PC-9 (cell line): Measurements from ENCODE around the gene ZNF564. TPM values are rescaled to one million over a fixed set of nuclear protein-coding genes. Genes with fewer than 3 reads are reported as not detected.
"Not testable (repeated sequence)": the region's sequence is repeated elsewhere in the genome, so short reads cannot be mapped to it uniquely, and the experiment has no call there.

Experiments
- BruUV-seq: library from RNA; stranded (reverse); fragments of 400-500 nt; replicated peaks from 2 replicates; lab custom pipeline; 2021; lab: Mats Ljungman, UMichigan
- CTCF ChIA-PET: fragments of 300-600 bp; sonication (Branson Sonifier 250); formaldehyde crosslinking; loops from one replicate; lab custom pipeline; 2022; ENCODE audit warnings: antibody characterized with exemption; lab: Charles Lee
- POLR2A ChIA-PET: fragments of 300-600 bp; sonication (Branson Sonifier 250); formaldehyde crosslinking; loops from one replicate; lab custom pipeline; 2022; ENCODE audit warnings: antibody characterized with exemption; ENCODE audit not compliant: unreplicated experiment; lab: Charles Lee
- DNase-seq, 2 experiments: peaks; one replicate each; pipeline versions ENCODE4 v3.0.0 to v3.0.0-alpha.2; 2015 to 2022; ENCODE audit warnings: mixed read lengths in 1 of 2
- H2AFZ ChIP-seq: fragments of 200-600 bp; sonication (generic); 2 replicates; pipeline ENCODE4 v1.8.1; 2017; ENCODE audit warnings: antibody characterized with exemption
- H3F3A ChIP-seq: fragments of 200-600 bp; sonication (generic); 2 replicates; pipeline ENCODE4 v1.8.1; 2017; ENCODE audit warnings: antibody characterized with exemption, mild to moderate bottlenecking, low read depth; ENCODE audit not compliant: insufficient read depth
- H3K27ac ChIP-seq: fragments of 200-600 bp; sonication (generic); 2 replicates; pipeline ENCODE4 v1.6.1; 2016; ENCODE audit warnings: mixed run types
- H3K27me3 ChIP-seq: fragments of 200-600 bp; sonication (generic); 2 replicates; pipeline ENCODE4 v1.6.1; 2016; ENCODE audit warnings: low read depth, mixed run types; ENCODE audit not compliant: insufficient read depth
- H3K36me3 ChIP-seq: fragments of 200-600 bp; sonication (generic); 2 replicates; pipeline ENCODE4 v1.6.1; 2016; ENCODE audit warnings: low read depth, mixed run types
- H3K4me1 ChIP-seq: fragments of 200-600 bp; sonication (generic); replicated peaks from 2 replicates; pipeline ENCODE4 v1.6.1; 2016; ENCODE audit warnings: mixed run types; ENCODE audit not compliant: insufficient read depth
- H3K4me2 ChIP-seq: fragments of 200-600 bp; sonication (generic); 2 replicates; pipeline ENCODE4 v1.6.1; 2017; ENCODE audit warnings: mixed run types
- H3K4me3 ChIP-seq: fragments of 200-600 bp; sonication (generic); 2 replicates; pipeline ENCODE4 v1.6.1; 2016; ENCODE audit warnings: mixed run types
- H3K79me2 ChIP-seq: fragments of 200-600 bp; sonication (generic); 2 replicates; pipeline ENCODE4 v1.6.1; 2017; ENCODE audit warnings: low read depth, mixed run types
- H3K9me2 ChIP-seq: fragments of 200-600 bp; sonication (generic); 2 replicates; pipeline ENCODE4 v1.8.1; 2017; ENCODE audit warnings: mild to moderate bottlenecking; ENCODE audit not compliant: insufficient read depth
- H3K9me3 ChIP-seq: fragments of 200-600 bp; sonication (generic); 2 replicates; pipeline ENCODE4 v1.8.1; 2016; ENCODE audit warnings: low read depth; ENCODE audit not compliant: insufficient read depth
- H4K20me1 ChIP-seq: fragments of 200-600 bp; sonication (generic); 2 replicates; pipeline ENCODE4 v1.8.1; 2017; ENCODE audit not compliant: insufficient read depth
- CTCF ChIP-seq: fragments of 200-600 bp; sonication (generic); conservative IDR thresholded peaks from 2 replicates; pipeline ENCODE4 v1.6.1; 2017; ENCODE audit warnings: mixed run types, antibody characterized with exemption, mild to moderate bottlenecking, moderate library complexity
- EZH2 ChIP-seq: fragments of 200-600 bp; sonication (generic); IDR thresholded peaks from 2 replicates; pipeline ENCODE4 v1.8.0; 2017; ENCODE audit warnings: antibody characterized with exemption, low read depth
- intact Hi-C: fragments of 100-400 bp; cut with micrococcal nuclease; formaldehyde crosslinking; loops from one replicate; pipeline ENCODE4 v1.10.0; 2022; ENCODE audit not compliant: unreplicated experiment
- total RNA-seq: library from RNA; stranded (reverse); gene quantifications from 2 replicates; pipeline ENCODE4 v1.2.3, GENCODE V29; 2021

The ZNF564 gene
- total RNA-seq, 1 experiment from 2014 or later = 8.3 TPM

DNA sequence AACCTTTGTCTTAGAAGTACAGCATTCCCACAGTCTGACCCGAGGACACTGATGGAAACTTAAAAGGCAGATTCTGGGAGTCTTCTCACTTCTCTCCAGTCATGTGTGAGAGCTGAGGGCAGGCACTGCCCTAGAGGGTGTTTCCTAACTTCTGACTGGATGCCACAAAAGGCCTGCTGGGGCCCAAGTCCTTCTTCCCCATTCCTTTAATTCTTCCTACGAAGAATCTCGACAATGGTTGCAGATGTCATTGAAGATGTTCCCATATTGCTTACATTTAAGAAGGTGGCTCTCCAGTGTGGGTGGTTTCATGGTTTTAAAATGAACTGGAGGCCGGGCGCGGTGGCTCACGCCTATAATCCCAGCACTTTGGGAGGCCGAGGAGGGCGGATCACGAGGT is 27.4 kb upstream of the ZNF564 start:
- TF ChIP-seq CTCF (no peak), EZH2 (no peak)
- H3K79me2 ChIP-seq = no peaks in the 10 kb centered on the region
- BruUV-seq = no TSS peak
- peaks cover 39% of the 10 kb centered on the region for H3K36me3 ChIP-seq
- no peak overlapping the region for H3K27ac ChIP-seq
- H3K9me3 ChIP-seq = peaks cover 60% of the 10 kb centered on the region
- H4K20me1 ChIP-seq = no peaks in the 10 kb centered on the region
- H3K4me2 ChIP-seq = no peak overlapping the region
- no peak overlapping the region for H2AFZ ChIP-seq
- no peak for DNase-seq
- ChIA-PET CTCF (interaction anchor here (0.6 kb wide), 1 partner anchor 920 kb away, joined by 4 read pairs; no protein-coding TSS in a partner anchor), POLR2A (no interaction called here)
- H3F3A ChIP-seq = no peaks in the 10 kb centered on the region; the same call in 1 of the 2 replicates
- H3K9me2 ChIP-seq = no peaks in the 10 kb centered on the region
- no peak overlapping the region for H3K4me3 ChIP-seq
- no peaks in the 10 kb centered on the region for H3K27me3 ChIP-seq
- no peaks in the 10 kb centered on the region for H3K4me1 ChIP-seq
- intact Hi-C loops = no loop called here

GRCh38 chr19:12574036-12574435 is 22.8 kb upstream of the ZNF564 start:
- no peak overlapping the region for H2AFZ ChIP-seq
- H3K27ac ChIP-seq = no peak overlapping the region
- BruUV-seq = no TSS peak
- H3K4me1 ChIP-seq = no peaks in the 10 kb centered on the region
- H3K79me2 ChIP-seq = no peaks in the 10 kb centered on the region
- H3K36me3 ChIP-seq = no peaks in the 10 kb centered on the region
- peaks cover 18% of the 10 kb centered on the region for H3K9me3 ChIP-seq
- no peaks in the 10 kb centered on the region for H3K9me2 ChIP-seq
- DNase-seq = no peak
- no peaks in the 10 kb centered on the region for H4K20me1 ChIP-seq
- no peaks in the 10 kb centered on the region for H3K27me3 ChIP-seq
- ChIA-PET POLR2A (no interaction called here), CTCF (no interaction called here)
- no peaks in the 10 kb centered on the region for H3F3A ChIP-seq
- no peak overlapping the region for H3K4me3 ChIP-seq
- H3K4me2 ChIP-seq = no peak overlapping the region
- TF ChIP-seq CTCF (no peak), EZH2 (no peak)
- intact Hi-C loops = no loop called here

GRCh38 chr19:12567951-12568350 is 16.7 kb upstream of the ZNF564 start:
- BruUV-seq = no TSS peak
- CTCF ChIA-PET = no interaction called here
- H3K9me3 ChIP-seq = no peaks in the 10 kb centered on the region
- H3K27me3 ChIP-seq = no peaks in the 10 kb centered on the region
- H3K4me2 ChIP-seq = no peak overlapping the region
- no peaks in the 10 kb centered on the region for H3K36me3 ChIP-seq
- POLR2A ChIA-PET = interaction anchor here (0.6 kb wide), 2 partner anchors 140 to 323 kb away, joined by 4 to 5 read pairs; partner anchors contain the start of gene GCDH
- H3F3A ChIP-seq = no peaks in the 10 kb centered on the region
- H3K4me1 ChIP-seq = no peaks in the 10 kb centered on the region
- no peaks in the 10 kb centered on the region for H4K20me1 ChIP-seq
- DNase-seq = no peak
- TF ChIP-seq EZH2 (no peak), CTCF (no peak)
- no peak overlapping the region for H3K4me3 ChIP-seq
- H3K79me2 ChIP-seq = no peaks in the 10 kb centered on the region
- no peak overlapping the region for H2AFZ ChIP-seq
- no peaks in the 10 kb centered on the region for H3K9me2 ChIP-seq
- H3K27ac ChIP-seq = no peak overlapping the region
- intact Hi-C loops = no loop called here

GRCh38 chr19:12566380-12566779 is 15.1 kb upstream of the ZNF564 start:
- H3K36me3 ChIP-seq, H3F3A ChIP-seq, H3K27ac ChIP-seq, H3K9me3 ChIP-seq, BruUV-seq, H3K4me2 ChIP-seq, H3K4me3 ChIP-seq, H3K4me1 ChIP-seq, H2AFZ ChIP-seq, H4K20me1 ChIP-seq, H3K9me2 ChIP-seq, H3K79me2 ChIP-seq, DNase-seq, intact Hi-C loops, POLR2A ChIA-PET, H3K27me3 ChIP-seq: not testable (repeated sequence)
- CTCF ChIA-PET = interaction anchor here (0.6 to 0.7 kb wide), 3 partner anchors 83 to 641 kb away, joined by 3 to 7 read pairs (median 4); no protein-coding TSS in a partner anchor
